IPS-15b (cell line): ENCODE results near the gene CHDH.

Experiments used
- H3K27me3 ChIP-seq: one replicate; pipeline ENCODE4 v1.6.1; 2013; ENCODE audit warnings: low read length; ENCODE audit not compliant: control insufficient read depth, insufficient read depth
- H3K36me3 ChIP-seq: one replicate; pipeline ENCODE4 v1.6.1; 2013; ENCODE audit warnings: low read length; ENCODE audit not compliant: control insufficient read depth, insufficient read depth
- H3K4me1 ChIP-seq: one replicate; pipeline ENCODE4 v1.6.1; 2013; ENCODE audit warnings: mild to moderate bottlenecking, low read length; ENCODE audit not compliant: control insufficient read depth, insufficient read depth
- H3K4me3 ChIP-seq: one replicate; pipeline ENCODE4 v1.5.1; 2013; ENCODE audit warnings: low read depth, low read length
- H3K9ac ChIP-seq: one replicate; pipeline ENCODE4 v1.6.1; 2013; ENCODE audit warnings: low read depth, mild to moderate bottlenecking, low read length
- H3K9me3 ChIP-seq: one replicate; pipeline ENCODE4 v1.6.1; 2013; ENCODE audit warnings: mild to moderate bottlenecking, low read length; ENCODE audit not compliant: control insufficient read depth, insufficient read depth

The CHDH gene

GRCh38 chr3:53811143-53811927, 34.9 kb downstream of the CHDH start:
- no peaks in the 10 kb centered on the region for H3K27me3 ChIP-seq
- H3K9ac ChIP-seq: no peak overlapping the region
- no peaks in the 10 kb centered on the region for H3K36me3 ChIP-seq
- no peaks in the 10 kb centered on the region for H3K4me1 ChIP-seq
- no peak overlapping the region for H3K4me3 ChIP-seq
- no peaks in the 10 kb centered on the region for H3K9me3 ChIP-seq

DNA sequence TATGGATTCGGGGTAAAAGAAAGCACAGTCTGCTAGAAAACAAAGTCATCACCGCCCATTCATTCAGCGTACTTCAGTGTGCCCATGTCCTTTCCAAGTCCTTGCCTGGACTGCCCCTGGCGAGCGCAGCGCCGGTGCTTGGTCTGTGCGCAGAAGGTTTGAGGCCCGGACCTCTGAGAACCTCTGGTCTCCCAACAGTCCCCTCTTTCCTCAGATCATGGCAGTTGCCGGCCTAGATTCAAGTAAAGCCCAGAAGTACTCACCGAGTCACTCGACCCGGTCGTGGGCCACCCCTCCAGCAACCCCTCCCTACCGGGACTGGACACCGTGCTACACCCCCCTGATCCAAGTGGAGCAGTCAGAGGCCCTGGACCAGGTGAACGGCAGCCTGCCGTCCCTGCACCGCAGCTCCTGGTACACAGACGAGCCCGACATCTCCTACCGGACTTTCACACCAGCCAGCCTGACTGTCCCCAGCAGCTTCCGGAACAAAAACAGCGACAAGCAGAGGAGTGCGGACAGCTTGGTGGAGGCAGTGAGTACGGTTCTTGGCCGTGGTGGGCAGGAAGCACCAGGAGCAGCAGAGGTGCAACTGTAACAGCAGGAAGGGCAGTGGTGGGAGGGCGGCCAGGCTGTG, 36.3 kb downstream of the CHDH start:
- Histone ChIP-seq H3K9me3 (no peaks in the 10 kb centered on the region), H3K4me1 (no peaks in the 10 kb centered on the region), H3K27me3 (no peaks in the 10 kb centered on the region), H3K4me3 (no peak overlapping the region), H3K9ac (no peak overlapping the region), H3K36me3 (no peaks in the 10 kb centered on the region)

DNA sequence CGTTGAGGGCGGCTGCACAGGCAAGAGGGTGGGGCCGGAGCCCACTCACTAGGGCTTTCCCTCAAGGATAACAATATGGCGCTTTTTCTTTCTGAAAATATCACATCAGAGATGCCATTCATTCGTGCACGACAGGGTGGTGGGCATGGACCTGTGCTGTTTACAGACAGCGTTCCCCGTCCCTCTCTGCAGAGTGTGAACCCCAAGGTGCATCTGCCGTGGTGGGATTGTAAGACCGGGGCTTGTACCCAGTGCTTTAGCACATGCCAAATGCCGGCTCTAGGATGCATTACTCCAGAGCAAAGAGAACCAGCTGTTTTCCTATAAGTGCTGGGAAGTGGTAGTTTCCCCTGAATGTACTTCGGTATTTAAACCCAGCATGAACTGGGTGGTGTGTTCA, 37.0 kb downstream of the CHDH start:
- no peaks in the 10 kb centered on the region for H3K9me3 ChIP-seq
- H3K4me3 ChIP-seq: no peak overlapping the region
- H3K9ac ChIP-seq: no peak overlapping the region
- H3K4me1 ChIP-seq: no peaks in the 10 kb centered on the region
- H3K36me3 ChIP-seq: no peaks in the 10 kb centered on the region
- H3K27me3 ChIP-seq: no peaks in the 10 kb centered on the region

DNA sequence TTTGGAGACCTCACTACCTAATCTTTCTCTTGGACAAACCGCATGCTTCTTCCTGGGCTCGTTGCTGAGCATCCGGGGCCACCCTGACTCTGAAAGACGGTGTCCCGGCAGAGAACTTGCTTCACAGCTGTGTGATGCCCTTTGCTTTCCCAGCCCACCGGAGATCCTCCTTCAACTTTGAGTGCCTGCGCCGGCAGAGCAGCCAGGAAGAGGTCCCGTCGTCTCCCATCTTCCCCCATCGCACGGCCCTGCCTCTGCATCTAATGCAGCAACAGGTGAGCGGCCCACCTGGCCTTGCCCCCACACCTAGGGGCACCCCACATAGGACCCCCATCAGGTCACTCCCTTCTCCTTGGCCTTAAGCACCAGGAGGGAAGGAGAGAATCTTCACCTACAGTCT, 37.7 kb downstream of the CHDH start:
- Histone ChIP-seq H3K4me3 (no peak overlapping the region), H3K4me1 (no peaks in the 10 kb centered on the region), H3K9me3 (no peaks in the 10 kb centered on the region), H3K36me3 (no peaks in the 10 kb centered on the region), H3K9ac (no peak overlapping the region), H3K27me3 (no peaks in the 10 kb centered on the region)

GRCh38 chr3:53807117-53807810, 39.0 kb downstream of the CHDH start:
- Histone ChIP-seq H3K27me3 (no peaks in the 10 kb centered on the region), H3K9ac (no peak overlapping the region), H3K36me3 (no peaks in the 10 kb centered on the region), H3K4me1 (no peaks in the 10 kb centered on the region), H3K4me3 (no peak overlapping the region), H3K9me3 (no peaks in the 10 kb centered on the region)

DNA sequence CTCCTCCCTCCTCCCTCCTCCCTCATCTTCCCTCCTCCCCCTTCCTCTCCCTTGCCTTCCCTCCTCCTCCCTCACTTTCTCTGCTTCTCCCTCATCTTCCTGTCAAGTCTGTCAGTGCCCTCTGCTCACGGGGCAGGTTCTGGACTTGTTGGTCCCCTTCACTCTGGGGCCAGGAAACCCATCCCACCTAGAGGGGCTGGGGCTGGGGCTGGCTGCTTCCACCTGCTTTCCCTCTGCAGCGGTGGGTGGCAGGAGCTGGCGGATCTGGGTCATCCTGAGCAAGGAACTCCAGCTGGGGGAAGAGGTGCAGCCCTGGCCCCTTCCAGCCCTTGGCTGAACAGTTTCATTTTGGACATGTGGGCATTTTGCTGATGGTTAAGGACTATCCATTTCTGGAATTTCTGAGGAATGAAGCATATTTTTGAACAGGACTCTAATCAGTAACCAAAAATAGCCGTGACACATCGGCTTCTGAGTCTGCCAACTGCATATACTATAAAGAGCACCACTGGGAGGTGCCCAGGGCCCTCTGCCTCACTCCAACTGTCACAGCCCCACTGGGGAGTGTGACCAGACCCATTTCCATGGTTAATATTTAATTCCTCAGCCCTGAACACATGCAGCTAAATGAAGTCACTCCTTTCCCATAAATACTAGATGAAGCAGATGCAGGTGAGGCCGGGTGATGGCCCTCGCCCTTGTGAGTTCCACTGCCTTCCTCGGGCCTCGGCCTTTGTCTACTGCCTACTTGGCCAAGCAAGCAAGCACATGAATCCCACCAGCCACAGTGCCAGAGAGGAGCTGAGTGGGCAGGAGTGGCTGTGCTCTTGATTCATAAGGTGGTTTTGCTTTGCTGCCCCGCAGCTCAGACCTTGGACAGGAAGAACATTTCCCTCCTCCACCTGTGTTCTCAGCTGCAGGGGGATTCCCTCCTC, 39.8 kb downstream of the CHDH start:
- H3K4me3 ChIP-seq: no peak overlapping the region
- H3K9me3 ChIP-seq: no peaks in the 10 kb centered on the region
- H3K4me1 ChIP-seq: no peaks in the 10 kb centered on the region
- H3K27me3 ChIP-seq: no peaks in the 10 kb centered on the region
- H3K36me3 ChIP-seq: no peaks in the 10 kb centered on the region
- no peak overlapping the region for H3K9ac ChIP-seq

DNA sequence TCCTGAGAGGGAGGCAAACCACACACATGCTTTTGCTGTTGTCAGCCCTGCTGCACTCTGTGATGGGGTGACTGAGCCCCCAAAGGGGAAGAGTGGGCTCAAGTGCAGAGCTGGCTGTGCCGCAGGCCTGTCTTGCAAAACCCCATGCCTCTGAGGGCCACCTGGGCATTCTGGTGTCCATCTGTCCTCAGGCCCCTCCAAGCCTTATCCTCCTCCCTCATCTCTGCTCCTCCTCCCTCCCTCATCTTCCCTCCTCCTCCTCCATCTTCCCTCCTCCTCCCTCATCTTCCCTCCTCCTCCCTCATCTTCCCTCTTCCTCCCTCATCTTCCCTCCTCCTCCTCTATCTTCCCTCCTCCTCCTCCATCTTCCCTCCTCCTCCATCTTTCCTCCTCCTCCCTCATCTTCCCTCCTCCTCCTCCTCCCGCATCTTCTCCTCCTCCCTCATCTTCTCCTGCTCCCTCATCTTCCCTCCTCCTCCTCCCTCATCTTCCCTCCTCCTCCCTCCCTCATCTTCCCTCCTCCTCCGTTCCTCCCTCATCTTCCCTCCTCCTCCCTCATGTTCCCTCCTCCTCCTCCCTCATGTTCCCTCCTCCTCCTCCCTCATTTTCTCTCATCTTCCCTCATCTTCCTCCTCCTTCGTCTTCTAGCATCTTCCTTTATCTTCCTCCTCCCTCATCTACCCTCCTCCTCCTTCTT, 40.6 kb downstream of the CHDH start:
- no peaks in the 10 kb centered on the region for H3K4me1 ChIP-seq
- no peaks in the 10 kb centered on the region for H3K27me3 ChIP-seq
- H3K4me3 ChIP-seq: no peak overlapping the region
- H3K36me3 ChIP-seq: no peaks in the 10 kb centered on the region
- H3K9me3 ChIP-seq: no peaks in the 10 kb centered on the region
- H3K9ac ChIP-seq: no peak overlapping the region

GRCh38 chr3:53804697-53805462, 41.3 kb downstream of the CHDH start:
- Histone ChIP-seq H3K4me3 (no peak overlapping the region), H3K9me3 (no peaks in the 10 kb centered on the region), H3K27me3 (no peaks in the 10 kb centered on the region), H3K4me1 (no peaks in the 10 kb centered on the region), H3K36me3 (no peaks in the 10 kb centered on the region), H3K9ac (no peak overlapping the region)

- Histone ChIP-seq H3K27me3 (no peaks in the 10 kb centered on the region), H3K9ac (no peak overlapping the region)
These were observed 42.2 kb downstream of the CHDH start for GRCh38 chr3:53803816-53804695.

More at GRCh38 chr3:53803816-53804695, 42.2 kb downstream of the CHDH start:
- H3K36me3 ChIP-seq: no peaks in the 10 kb centered on the region
- no peak overlapping the region for H3K4me3 ChIP-seq
- no peaks in the 10 kb centered on the region for H3K4me1 ChIP-seq
- no peaks in the 10 kb centered on the region for H3K9me3 ChIP-seq
